Left renal cortex interstitium (tissue), 4 donors: ENCODE results near the gene CA5A. TPM values are rescaled to one million over a fixed set of nuclear protein-coding genes. Genes with fewer than 3 reads are reported as not detected.
A peak's percentile ranks its signal among the peaks of the same experiment; 100 is the strongest.
"Not testable (repeated sequence)": the region's sequence is repeated elsewhere in the genome, so short reads cannot be mapped to it uniquely, and the experiment has no call there.

Experiments used
- DNase-seq, 4 donors: peaks; one replicate each; pipeline ENCODE4 v3.0.0-alpha.2; 2013; ENCODE audit warnings: low read depth in 4 of 4, low spot score in 2 of 4, missing footprints in 1 of 4
- polyA plus RNA-seq, 4 donors: library from polyadenylated mRNA; unstranded; fragments of 120-200 nt; gene quantifications; one replicate each; pipeline ENCODE4 v1.2.1, GENCODE V29; 2013; ENCODE audit not compliant: insufficient read length in 4 of 4

CA5A gene
- polyA plus RNA-seq, 4 donors, result 0.13 to 0.26 (median 0.23) TPM

DNA sequence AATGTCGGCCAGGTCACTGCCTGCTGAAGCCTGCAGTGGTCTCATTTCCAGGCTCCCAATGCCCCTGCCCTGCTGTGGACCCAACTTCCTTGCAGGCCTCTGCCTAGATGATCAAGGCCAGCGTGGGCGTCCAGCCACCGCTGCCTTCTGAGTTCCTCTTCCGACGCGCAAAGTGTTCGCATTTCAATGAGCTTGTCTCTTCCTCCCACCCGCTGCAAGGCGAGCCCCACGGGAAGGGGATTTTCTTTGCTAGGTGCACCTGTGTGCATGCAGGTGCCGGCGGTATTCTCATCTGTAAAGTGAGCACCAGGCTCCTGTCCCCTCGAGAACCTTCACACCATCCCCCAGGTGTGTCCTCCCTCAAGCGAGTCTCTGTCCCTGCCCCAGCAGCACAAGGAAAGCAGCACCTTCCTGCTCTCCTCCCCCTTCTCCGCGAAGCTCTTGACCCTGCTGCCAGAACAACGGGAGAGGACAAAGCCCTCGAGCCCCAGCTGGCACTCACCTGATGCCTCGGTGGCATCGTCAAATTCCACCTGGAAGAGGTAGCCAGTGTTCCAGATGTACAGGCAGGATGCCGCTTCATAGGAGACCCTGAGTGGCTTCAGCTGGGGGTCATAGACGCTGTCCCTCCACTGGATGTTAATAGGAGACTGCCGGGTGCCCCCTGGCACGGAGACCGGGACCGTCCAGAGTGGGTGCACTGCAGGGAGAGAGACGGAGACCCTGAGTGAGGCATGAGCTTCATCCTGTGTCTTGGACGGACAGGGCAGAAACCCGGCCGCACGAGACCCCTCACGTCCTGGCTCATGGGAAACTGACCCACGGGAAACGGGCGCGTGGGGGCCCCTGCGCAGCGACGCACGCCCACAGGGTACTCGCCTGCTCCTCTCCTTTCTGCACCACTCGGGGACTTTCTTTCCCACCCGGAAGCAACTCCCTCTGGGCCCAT is 9.8 kb downstream of the CA5A start:
- no peak for DNase-seq

DNA sequence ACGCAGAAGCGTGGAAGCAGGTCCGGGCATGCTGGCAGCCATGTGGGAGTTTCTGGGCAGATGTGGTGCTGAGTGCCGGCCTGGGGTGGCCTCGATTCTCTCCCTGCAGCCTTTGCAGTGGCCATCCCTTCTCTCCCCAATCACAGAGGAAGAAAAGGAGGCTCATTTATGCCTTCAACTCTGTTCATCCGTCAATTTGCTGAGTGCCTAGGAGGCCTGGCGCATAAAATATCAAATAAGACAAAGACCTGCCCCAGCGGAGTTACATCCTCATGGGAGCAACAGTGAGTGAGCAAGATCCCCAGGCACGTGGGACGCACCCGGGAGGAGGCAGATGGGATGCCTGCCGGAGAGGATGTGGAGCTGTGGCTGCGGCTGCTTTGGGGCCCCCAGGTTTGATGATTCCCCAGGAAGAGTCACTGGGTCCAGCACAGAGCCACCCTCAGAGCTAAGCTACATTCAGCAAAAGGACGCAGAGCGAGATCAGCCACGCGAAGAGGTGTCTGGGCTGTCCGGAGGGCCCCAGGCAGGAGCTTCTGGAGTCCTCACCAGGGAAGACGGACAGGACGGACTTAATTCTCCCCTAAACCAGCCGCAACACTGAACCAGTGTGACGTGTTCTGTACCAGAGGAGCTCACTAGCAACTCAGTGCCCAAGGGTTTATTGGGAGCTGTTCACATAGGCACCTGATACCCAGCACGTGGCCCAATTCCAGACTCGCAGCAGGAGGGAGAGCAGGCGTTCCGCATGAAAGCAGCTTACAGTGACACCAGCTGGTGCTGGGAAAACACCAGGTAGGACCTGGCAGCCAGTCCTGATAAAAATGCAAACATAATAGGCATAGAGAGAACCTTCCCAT is 11.3 kb downstream of the CA5A start:
- peak in 2 of 4 donors; percentile 61 to 71 for DNase-seq

GRCh38 chr16:87924041-87924810 is 12.1 kb downstream of the CA5A start:
- no peak for DNase-seq

GRCh38 chr16:87922250-87922871 is 14.0 kb downstream of the CA5A start:
- DNase-seq, result no peak

DNA sequence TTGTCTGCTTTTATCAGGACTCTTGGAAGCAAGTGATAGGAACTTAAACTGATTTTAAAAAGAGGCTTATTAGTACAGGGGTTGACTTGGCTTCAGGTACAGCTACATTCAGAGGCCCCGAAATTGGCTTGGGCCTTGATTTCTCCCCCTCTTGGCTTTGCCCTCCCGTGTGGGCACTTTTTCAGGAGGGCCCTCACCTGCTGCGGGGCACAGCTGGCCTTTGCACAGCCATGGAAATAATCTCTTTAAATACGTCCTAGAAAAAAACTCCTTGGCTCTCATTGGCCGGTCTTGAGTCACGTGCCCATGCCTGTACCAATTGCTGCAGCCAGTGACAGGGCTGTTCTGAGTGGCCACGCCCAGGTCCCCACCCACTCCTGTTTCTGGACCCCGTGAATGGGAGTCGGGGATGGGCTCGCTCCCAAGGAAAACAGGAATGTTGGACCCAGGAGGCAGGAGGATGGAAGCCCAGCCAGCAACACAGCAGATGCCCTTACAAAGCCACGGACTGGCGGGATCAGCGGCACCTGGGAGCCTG is 15.0 kb downstream of the CA5A start:
- no peak for DNase-seq

GRCh38 chr16:87919681-87919994 is 16.7 kb downstream of the CA5A start:
- no peak for DNase-seq

- no peak for DNase-seq
Measured at GRCh38 chr16:87918866-87919680, 17.3 kb downstream of the CA5A start.

- no peak for DNase-seq
Measured at GRCh38 chr16:87918338-87918737, 18.0 kb downstream of the CA5A start.

DNA sequence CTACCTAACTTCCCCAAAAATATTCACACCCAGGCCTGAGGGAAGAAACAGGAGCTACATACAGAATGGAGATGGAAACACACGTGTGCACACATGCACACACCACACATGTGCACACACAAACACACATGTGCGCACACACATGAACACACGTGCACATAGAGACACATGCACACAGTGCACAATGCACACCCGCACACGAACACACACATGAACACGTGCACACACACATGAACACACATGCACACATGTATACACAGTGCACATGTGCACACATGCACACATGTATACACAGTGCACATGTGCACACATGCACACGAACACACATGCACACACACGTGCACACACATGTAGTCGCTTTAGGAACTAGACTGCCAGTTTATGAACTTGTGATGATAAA is 18.8 kb downstream of the CA5A start:
- DNase-seq, result no peak

- DNase-seq, result no peak
Measured at GRCh38 chr16:87914812-87915211, 21.5 kb downstream of the CA5A start.

- not testable (repeated sequence) for DNase-seq
Measured at GRCh38 chr16:87914021-87914725, 22.2 kb downstream of the CA5A start.

GRCh38 chr16:87912691-87913090 is 23.6 kb downstream of the CA5A start:
- DNase-seq, result not testable (repeated sequence)

- not testable (repeated sequence) for DNase-seq
Measured at GRCh38 chr16:87911106-87911763, 25.1 kb downstream of the CA5A start.

- not testable (repeated sequence) for DNase-seq
Measured at GRCh38 chr16:87909203-87909935, 27.0 kb downstream of the CA5A start.

GRCh38 chr16:87908101-87908500 is 28.2 kb downstream of the CA5A start:
- not testable (repeated sequence) for DNase-seq

DNA sequence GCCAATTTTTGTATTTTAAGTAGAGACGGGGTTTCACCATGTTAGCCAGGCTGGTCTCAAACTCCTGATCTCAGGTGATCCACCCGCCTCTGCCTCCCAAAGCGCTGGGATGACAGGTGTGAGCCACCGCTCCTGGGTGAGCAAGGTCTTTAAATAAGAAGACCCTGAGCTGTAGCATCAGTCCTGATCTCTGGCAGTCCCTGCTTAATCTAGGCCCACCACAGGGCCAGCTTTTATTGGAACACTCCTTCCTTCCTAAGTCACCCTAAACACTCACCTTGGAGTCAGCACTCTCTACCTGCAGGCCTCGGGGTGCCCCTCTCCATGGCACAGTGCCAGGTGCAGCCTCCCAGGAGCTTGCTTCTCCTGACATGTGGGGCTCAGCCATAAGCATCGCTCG is 30.8 kb downstream of the CA5A start:
- not testable (repeated sequence) for DNase-seq

- not testable (repeated sequence) for DNase-seq
Measured at GRCh38 chr16:87904963-87905362, 31.4 kb downstream of the CA5A start.
